A673 (cell line): ENCODE results near the gene TECPR2.

Experiments used
- CTCF ChIP-seq: fragments of 300-800, 200-600 bp; sonication (generic); conservative IDR thresholded peaks from 2 replicates; pipeline ENCODE4 v1.5.1; 2017; ENCODE audit warnings: low read depth, mild to moderate bottlenecking, antibody characterized with exemption, low read length, moderate library complexity, mixed read lengths
- EZH2 ChIP-seq: fragments of 200-600 bp; sonication (generic); IDR thresholded peaks from 2 replicates; pipeline ENCODE4 v1.6.1; 2017; ENCODE audit warnings: borderline replicate concordance, low read depth, mild to moderate bottlenecking, mixed read lengths, antibody characterized with exemption, low read length; ENCODE audit not compliant: poor library complexity, severe bottlenecking

- TF ChIP-seq EZH2 (no peak), CTCF (no peak)
Observed at GRCh38 chr14:102419716-102420115, 57.0 kb downstream of the TECPR2 start.
